Measurements from ENCODE around the gene TRAF3IP3.

DNA sequence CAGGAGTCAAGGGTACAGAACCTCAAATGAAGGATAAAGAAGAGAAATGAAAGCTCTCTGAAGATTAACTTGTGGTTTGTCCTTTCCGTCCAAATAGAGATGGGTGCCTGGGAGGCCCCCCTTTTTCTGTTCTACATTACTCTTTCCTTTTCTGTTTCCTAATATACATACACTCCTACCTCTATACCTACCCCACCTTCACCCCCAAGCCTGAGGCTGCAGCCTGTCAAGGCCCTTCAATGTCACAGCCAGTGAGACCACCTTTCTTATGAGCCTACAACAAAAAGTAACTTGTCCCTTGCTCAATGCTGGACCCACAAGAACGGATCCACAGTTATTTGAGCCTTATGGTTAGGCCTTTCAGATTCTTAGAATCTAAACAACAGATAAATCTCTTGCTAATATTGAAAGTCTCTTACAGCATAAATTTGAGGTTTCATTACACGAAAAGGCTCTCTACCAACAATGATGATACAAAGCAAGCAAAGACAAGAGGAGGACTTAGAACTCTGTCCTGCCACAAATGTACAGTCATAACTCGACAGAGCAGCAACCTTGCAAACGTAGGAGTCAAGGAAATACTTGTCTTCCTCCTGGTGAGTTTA is 4.1 kb upstream of the TRAF3IP3 start:
- TF ChIP-seq JUN (IDR thresholded peaks at IDR 0.05; ENCODE audit: borderline replicate concordance, insufficient read depth, insufficient read length, low read depth) (no peak), EZH2 (IDR thresholded peaks at IDR 0.05; ENCODE audit: borderline replicate concordance, low read depth, low read length, severe bottlenecking) (no peak)
- TF ChIP-seq, protein P1, sequence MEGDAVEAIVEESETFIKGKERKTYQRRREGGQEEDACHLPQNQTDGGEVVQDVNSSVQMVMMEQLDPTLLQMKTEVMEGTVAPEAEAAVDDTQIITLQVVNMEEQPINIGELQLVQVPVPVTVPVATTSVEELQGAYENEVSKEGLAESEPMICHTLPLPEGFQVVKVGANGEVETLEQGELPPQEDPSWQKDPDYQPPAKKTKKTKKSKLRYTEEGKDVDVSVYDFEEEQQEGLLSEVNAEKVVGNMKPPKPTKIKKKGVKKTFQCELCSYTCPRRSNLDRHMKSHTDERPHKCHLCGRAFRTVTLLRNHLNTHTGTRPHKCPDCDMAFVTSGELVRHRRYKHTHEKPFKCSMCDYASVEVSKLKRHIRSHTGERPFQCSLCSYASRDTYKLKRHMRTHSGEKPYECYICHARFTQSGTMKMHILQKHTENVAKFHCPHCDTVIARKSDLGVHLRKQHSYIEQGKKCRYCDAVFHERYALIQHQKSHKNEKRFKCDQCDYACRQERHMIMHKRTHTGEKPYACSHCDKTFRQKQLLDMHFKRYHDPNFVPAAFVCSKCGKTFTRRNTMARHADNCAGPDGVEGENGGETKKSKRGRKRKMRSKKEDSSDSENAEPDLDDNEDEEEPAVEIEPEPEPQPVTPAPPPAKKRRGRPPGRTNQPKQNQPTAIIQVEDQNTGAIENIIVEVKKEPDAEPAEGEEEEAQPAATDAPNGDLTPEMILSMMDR (IDR thresholded peaks at IDR 0.05; ENCODE audit: extremely low read depth in 1 of 2, insufficient read depth in 1 of 2, low read depth in 1 of 2, low read length in 2 of 2): no peak
